HEK293T (cell line): ENCODE data around the gene PRDM10.

Source experiments
- ELF4 ChIP-seq: fragments of 450-650 bp; IDR thresholded peaks from 2 replicates; pipeline ENCODE4 v1.6.1; 2017; ENCODE audit warnings: antibody characterized with exemption
- TARDBP ChIP-seq: fragments of 450-650 bp; IDR thresholded peaks from 2 replicates; pipeline ENCODE4 v1.6.1; 2016

DNA sequence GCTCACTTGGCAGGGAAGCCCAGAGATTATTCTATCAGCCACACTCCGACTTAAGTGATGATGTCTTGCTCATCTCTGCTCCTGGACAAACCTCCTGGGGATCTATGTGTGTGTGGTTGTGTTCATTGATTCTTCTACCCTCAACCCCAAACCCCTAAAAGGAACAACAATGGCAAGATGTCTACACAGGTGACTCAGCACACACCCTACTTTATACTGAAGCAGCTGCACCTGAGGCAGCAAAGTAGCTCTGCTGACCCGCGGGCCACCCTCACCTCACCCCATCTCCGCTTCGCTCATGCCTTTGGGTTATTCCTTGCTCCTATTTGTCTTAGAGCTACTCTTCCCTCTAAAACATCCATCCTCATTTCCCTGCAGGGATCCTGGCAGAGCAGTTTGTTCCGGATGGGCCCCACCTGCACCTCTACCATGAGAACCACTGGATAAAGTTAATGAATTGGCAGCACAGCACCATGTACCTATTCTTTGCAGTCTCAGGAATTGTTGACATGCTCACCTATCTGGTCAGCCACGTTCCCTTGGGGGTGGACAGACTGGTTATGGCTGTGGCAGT, 148.3 kb downstream of the PRDM10 start:
- TF ChIP-seq TARDBP (no peak), ELF4 (no peak)
